Memory B cell (primary cell): ENCODE data around the gene PTCD1.

Experiments used
- ATAC-seq: fragments of 150-1000 bp; cut with Tn5 transposase; 2 replicates; pipeline ENCODE4 v1.10.0; 2021; ENCODE audit warnings: low read depth, mild to moderate bottlenecking, moderate library complexity
- DNase-seq, 2 donors: peaks; one replicate each; pipeline ENCODE4 v3.0.0; 2022; ENCODE audit warnings: low spot score in 2 of 2
- H3K27ac Mint-ChIP-seq: one replicate; pipeline ENCODE4 v1.8.0; 2022; ENCODE audit warnings: mild to moderate bottlenecking, moderate library complexity, mixed read lengths
- H3K27me3 Mint-ChIP-seq: one replicate; pipeline ENCODE4 v1.8.0; 2022; ENCODE audit warnings: mixed read lengths
- H3K36me3 Mint-ChIP-seq: one replicate; pipeline ENCODE4 v1.8.0; 2022; ENCODE audit warnings: mild to moderate bottlenecking, mixed read lengths
- H3K4me1 Mint-ChIP-seq: one replicate; pipeline ENCODE4 v1.8.0; 2022; ENCODE audit warnings: mixed read lengths
- H3K4me3 Mint-ChIP-seq: one replicate; pipeline ENCODE4 v1.8.0; 2022; ENCODE audit warnings: mild to moderate bottlenecking, moderate library complexity, mixed read lengths
- H3K9me3 Mint-ChIP-seq: one replicate; pipeline ENCODE4 v1.8.0; 2022; ENCODE audit warnings: mixed read lengths

The PTCD1 gene

DNA sequence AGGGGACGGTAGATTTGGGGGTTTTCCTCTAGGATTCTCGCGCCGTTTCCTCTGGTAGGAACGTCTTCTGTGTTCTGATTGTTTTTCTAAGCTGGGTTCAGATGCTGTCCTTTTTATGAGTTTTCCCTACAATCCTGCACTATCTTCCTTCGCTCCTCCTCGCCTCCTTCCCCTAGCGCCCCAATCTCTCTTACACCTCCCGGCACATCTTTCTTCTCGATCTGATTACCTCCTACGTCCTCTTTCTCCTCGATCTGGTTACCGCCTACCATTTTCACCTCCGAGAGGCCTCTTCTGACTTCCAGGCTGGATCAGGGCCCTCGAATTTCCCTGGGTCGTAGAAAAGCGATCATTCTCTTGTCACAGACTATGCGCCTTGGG lies 29.4 kb downstream of the PTCD1 start:
- DNase-seq (peak in 1 of 2 donors; percentile 7), ATAC-seq (peak; percentile 11)
- Mint-ChIP-seq H3K36me3 (peaks cover 7% of the 10 kb centered on the region), H3K27ac (peak overlapping the region; percentile 93), H3K4me1 (peaks cover 21% of the 10 kb centered on the region), H3K9me3 (no peaks in the 10 kb centered on the region), H3K27me3 (no peaks in the 10 kb centered on the region), H3K4me3 (peak overlapping the region; percentile 91)

DNA sequence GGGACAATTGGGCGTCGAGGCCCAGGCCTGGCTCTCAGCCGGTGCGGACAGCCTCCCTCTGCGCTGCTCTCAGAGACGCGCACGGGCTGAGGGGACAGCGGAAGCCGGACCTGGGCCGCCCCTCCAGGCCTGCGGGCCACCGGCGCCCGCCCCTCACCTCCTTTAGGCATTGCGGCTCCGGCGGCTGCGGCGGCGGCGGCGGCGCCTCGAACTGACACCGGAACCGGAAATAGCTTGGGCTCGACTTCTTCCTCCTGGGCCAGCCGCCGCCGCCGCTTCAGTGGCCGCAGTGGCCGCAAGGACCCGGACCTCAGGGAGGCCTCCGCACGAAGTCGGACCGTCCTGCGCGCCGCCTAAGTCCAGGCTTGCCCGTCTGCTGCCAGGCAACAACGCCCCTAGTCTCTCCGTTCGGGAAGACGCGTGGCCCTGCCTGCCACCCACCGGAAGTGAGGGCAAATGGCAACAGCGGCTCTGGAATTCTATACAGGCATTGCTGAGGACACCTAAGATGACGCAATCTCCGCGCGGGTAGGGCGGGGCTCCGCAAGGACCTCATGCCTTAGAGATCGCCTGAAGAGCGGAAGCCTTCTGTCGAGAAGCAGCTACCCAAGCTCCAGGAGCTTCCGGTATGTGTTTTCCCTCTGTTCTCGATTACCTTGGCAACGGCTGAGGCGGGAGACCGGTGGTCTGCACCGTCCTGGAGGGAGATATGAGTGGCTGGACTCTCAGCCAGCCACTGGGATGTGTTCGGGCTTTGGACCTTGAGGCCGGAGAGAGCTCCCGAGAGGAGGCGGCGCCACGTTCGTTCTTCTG lies 30.0 kb downstream of the PTCD1 start, which contains the start of the genes BUD31 and PDAP1:
Gene BUD31 (plus strand): TSS at position 591 of the 813 bp plus-strand sequence. CDS start 2,124 bp downstream, outside the sequence.
Gene PDAP1 (minus strand): TSS at position 219 of the 813 bp plus-strand sequence. CDS start 49 bp downstream, at position 170.
- Mint-ChIP-seq H3K36me3 (peaks cover 11% of the 10 kb centered on the region), H3K27ac (peak within 1 kb of the TSS; percentile 93), H3K27me3 (no peaks in the 10 kb centered on the region), H3K4me1 (peaks cover 26% of the 10 kb centered on the region), H3K4me3 (peak within 1 kb of the TSS; percentile 91), H3K9me3 (no peaks in the 10 kb centered on the region)
- DNase-seq (peak; percentile 99), ATAC-seq (peak; percentile 85)

DNA sequence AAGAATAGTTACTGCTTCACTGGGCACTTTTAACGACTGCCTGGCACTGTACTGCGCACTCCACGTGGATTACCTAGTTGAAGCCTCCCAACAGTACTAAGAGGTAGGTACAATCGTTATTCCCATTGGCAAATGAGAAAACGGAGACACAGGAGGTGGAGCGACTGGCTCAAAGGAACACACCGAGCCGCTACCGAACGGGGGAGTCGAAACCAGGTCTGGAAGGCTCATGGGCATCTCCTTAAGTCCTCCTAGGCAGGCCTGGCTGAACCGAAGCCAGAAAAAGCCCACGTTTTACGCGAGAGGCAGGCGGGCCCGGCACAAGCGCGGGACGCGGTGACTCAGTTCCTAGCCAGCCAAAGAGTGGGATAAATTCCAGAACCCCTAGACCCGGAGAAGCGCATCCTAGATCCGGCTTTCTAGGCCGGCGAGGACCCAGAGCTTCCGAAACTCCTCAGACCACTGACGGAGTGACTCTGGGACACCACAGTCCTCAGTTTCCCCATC lies 30.7 kb downstream of the PTCD1 start:
- no peaks in the 10 kb centered on the region for H3K9me3 Mint-ChIP-seq
- ATAC-seq (no peak), DNase-seq (no peak)
- H3K4me1 Mint-ChIP-seq, result peaks cover 27% of the 10 kb centered on the region
- H3K36me3 Mint-ChIP-seq, result peaks cover 17% of the 10 kb centered on the region
- peak overlapping the region; percentile 93 for H3K27ac Mint-ChIP-seq
- H3K4me3 Mint-ChIP-seq, result peak overlapping the region; percentile 91
- no peaks in the 10 kb centered on the region for H3K27me3 Mint-ChIP-seq

GRCh38 chr7:99406557-99406956 lies 32.0 kb downstream of the PTCD1 start:
- H3K9me3 Mint-ChIP-seq, result no peaks in the 10 kb centered on the region
- no peaks in the 10 kb centered on the region for H3K27me3 Mint-ChIP-seq
- DNase-seq, result no peak
- H3K36me3 Mint-ChIP-seq, result peaks cover 19% of the 10 kb centered on the region
- H3K4me1 Mint-ChIP-seq, result peaks cover 28% of the 10 kb centered on the region
- H3K27ac Mint-ChIP-seq, result peak overlapping the region; percentile 35
- peak overlapping the region; percentile 8 for H3K4me3 Mint-ChIP-seq
- no peak for ATAC-seq

- Mint-ChIP-seq H3K4me3 (no peak overlapping the region), H3K9me3 (no peaks in the 10 kb centered on the region), H3K36me3 (peaks cover 18% of the 10 kb centered on the region), H3K4me1 (peaks cover 29% of the 10 kb centered on the region), H3K27me3 (no peaks in the 10 kb centered on the region), H3K27ac (no peak overlapping the region)
- DNase-seq, result no peak
- ATAC-seq, result no peak
Observed at GRCh38 chr7:99404977-99405320, 33.6 kb downstream of the PTCD1 start.

- H3K27ac Mint-ChIP-seq, result peak overlapping the region; percentile 45
- H3K9me3 Mint-ChIP-seq, result no peaks in the 10 kb centered on the region
- no peak for ATAC-seq
- no peak for DNase-seq
- peaks cover 18% of the 10 kb centered on the region for H3K36me3 Mint-ChIP-seq
- peaks cover 29% of the 10 kb centered on the region for H3K4me1 Mint-ChIP-seq
- H3K27me3 Mint-ChIP-seq, result no peaks in the 10 kb centered on the region
- H3K4me3 Mint-ChIP-seq, result no peak overlapping the region
Observed at GRCh38 chr7:99404235-99404976, 34.2 kb downstream of the PTCD1 start.

DNA sequence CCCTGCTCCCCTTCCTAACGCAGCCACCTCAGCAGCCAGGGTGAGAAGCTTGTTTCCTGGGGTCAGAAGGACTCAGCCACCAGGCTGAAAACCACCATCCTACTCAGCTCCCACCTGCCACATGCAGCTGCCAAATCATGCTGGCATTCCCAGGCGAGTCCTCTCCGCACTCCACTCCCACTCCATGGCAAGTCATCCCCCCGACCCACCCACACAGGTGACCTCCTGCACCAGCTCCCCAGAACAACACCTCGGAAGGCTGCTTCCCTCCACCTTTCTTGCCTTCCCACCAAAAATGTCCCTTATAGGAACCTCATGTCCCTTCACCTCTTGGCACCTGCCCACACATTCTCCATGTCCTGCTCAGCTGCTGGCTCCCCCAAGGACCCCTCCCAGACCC lies 34.8 kb downstream of the PTCD1 start:
- H3K4me1 Mint-ChIP-seq, result peaks cover 29% of the 10 kb centered on the region
- no peak for DNase-seq
- H3K36me3 Mint-ChIP-seq, result peaks cover 18% of the 10 kb centered on the region
- no peaks in the 10 kb centered on the region for H3K9me3 Mint-ChIP-seq
- no peaks in the 10 kb centered on the region for H3K27me3 Mint-ChIP-seq
- H3K4me3 Mint-ChIP-seq, result no peak overlapping the region
- H3K27ac Mint-ChIP-seq, result peak overlapping the region; percentile 45
- ATAC-seq, result no peak

- Mint-ChIP-seq H3K4me1 (peaks cover 33% of the 10 kb centered on the region), H3K27ac (no peak overlapping the region), H3K4me3 (no peak overlapping the region), H3K9me3 (no peaks in the 10 kb centered on the region), H3K27me3 (no peaks in the 10 kb centered on the region), H3K36me3 (peaks cover 19% of the 10 kb centered on the region)
- DNase-seq (no peak), ATAC-seq (no peak)
Observed at GRCh38 chr7:99402854-99403253, 35.7 kb downstream of the PTCD1 start.

- no peaks in the 10 kb centered on the region for H3K27me3 Mint-ChIP-seq
- peaks cover 21% of the 10 kb centered on the region for H3K36me3 Mint-ChIP-seq
- ATAC-seq (no peak), DNase-seq (no peak)
- H3K27ac Mint-ChIP-seq, result peak overlapping the region; percentile 8
- H3K4me3 Mint-ChIP-seq, result no peak overlapping the region
- H3K4me1 Mint-ChIP-seq, result peaks cover 21% of the 10 kb centered on the region
- H3K9me3 Mint-ChIP-seq, result no peaks in the 10 kb centered on the region
Observed at GRCh38 chr7:99399597-99399996, 39.0 kb downstream of the PTCD1 start.

DNA sequence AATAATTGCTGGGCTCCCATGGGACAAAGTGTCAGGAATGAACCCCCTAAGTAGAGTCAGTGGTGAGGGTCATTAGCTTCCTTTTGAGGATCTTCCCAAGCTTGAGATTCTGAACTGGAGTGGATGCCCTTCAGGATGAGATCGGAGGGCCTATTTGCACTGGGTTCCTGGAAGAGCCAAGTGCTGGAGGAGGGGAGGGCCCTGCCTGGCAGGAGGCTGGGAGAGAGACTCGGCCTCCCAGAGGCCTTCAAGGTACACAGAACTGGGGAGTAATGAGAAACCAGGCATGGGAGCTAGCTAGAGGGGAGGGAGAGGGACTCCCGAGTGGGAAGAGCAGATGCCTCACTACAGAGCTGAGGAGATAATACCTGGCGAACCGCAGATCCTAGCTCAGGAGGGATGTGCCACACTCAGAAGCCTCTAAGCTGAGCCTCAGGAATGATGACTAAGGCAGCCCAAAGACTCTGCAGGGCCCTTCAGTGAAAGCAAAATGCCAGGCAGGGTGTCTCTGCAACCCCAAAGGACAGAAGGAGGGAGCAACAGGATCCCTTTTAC lies 39.6 kb downstream of the PTCD1 start:
- H3K4me3 Mint-ChIP-seq, result no peak overlapping the region
- DNase-seq, result no peak
- H3K9me3 Mint-ChIP-seq, result no peaks in the 10 kb centered on the region
- peaks cover 17% of the 10 kb centered on the region for H3K36me3 Mint-ChIP-seq
- no peaks in the 10 kb centered on the region for H3K27me3 Mint-ChIP-seq
- no peak for ATAC-seq
- peaks cover 21% of the 10 kb centered on the region for H3K4me1 Mint-ChIP-seq
- peak overlapping the region; percentile 51 for H3K27ac Mint-ChIP-seq

DNA sequence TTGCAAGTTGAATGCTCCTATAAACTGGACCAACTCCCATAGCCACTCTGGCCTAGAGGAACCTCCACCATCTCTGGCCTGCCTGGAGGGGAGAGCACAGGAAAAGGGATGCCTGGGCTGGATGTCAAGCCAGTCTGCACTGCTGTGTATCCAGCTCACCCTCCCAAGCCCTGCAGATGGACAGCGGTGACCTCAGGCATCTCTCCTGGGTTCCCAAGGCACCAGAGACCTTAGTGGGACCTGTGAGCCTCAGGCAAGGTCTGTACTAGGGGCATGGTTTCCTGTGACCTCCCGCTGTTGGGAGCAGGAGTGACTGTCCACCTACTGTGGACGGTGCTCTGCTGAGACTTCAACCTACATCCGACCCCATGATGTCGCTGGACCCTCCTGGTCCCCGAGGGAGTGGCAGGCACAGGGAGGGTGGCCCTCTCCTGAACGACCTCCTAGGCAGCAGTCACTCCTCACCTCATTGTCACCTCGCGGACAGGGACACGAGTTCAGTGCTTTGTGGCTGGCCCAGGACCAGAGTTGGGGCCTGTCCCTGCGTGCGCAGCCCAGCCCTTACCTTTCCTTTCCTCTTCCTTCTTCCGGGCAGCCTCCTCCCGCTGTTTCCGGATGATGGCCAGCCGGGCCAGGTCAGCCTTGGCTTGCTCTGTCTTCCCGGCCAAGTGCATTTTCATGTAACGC lies 41.2 kb downstream of the PTCD1 start:
- ATAC-seq (no peak), DNase-seq (no peak)
- Mint-ChIP-seq H3K27me3 (no peaks in the 10 kb centered on the region), H3K27ac (peak overlapping the region; percentile 58), H3K4me1 (peaks cover 22% of the 10 kb centered on the region), H3K4me3 (no peak overlapping the region), H3K9me3 (no peaks in the 10 kb centered on the region), H3K36me3 (peaks cover 7% of the 10 kb centered on the region)

- Mint-ChIP-seq H3K4me3 (no peak overlapping the region), H3K27me3 (no peaks in the 10 kb centered on the region), H3K4me1 (peaks cover 25% of the 10 kb centered on the region), H3K9me3 (no peaks in the 10 kb centered on the region), H3K36me3 (peaks cover 9% of the 10 kb centered on the region), H3K27ac (no peak overlapping the region)
- ATAC-seq, result no peak
- DNase-seq, result no peak
Observed at GRCh38 chr7:99396418-99397296, 41.9 kb downstream of the PTCD1 start.
